Cardiac septum (tissue), 1 donor: ENCODE results near the gene PKD1L1. TPM values are rescaled to one million over a fixed set of nuclear protein-coding genes. Genes with fewer than 3 reads are reported as not detected.

Source experiments
- DNase-seq: peaks from one replicate; pipeline ENCODE4 v3.0.0-alpha.2; 2020; ENCODE audit warnings: low spot score
- intact Hi-C: fragments of 100-400 bp; cut with DNase I; formaldehyde crosslinking; loops from one replicate; pipeline ENCODE4 v1.14.0; 2022
- total RNA-seq: library from RNA; stranded (reverse); fragmentation: NEBNext Ultra II Directional; extraction: Animal tissue kit (Norgen Biotek cat#: 25700); gene quantifications from one replicate; pipeline ENCODE4 v1.2.1, GENCODE V29; 2021
- donor health status: DM: no; HTN: no; CAD: no.

Gene PKD1L1
- total RNA-seq, 1 donor from 2014 or later, result 2.5 TPM

GRCh38 chr7:47887016-47887640, 61.1 kb downstream of the PKD1L1 start:
- no peak for DNase-seq
- intact Hi-C loops, result no loop called here

- no peak for DNase-seq
- intact Hi-C loops, result no loop called here
These were observed 62.1 kb downstream of the PKD1L1 start for GRCh38 chr7:47885987-47886811.

- no peak for DNase-seq
- intact Hi-C loops, result no loop called here
These were observed 62.8 kb downstream of the PKD1L1 start for GRCh38 chr7:47885309-47885986.

GRCh38 chr7:47884675-47885074, 63.6 kb downstream of the PKD1L1 start:
- intact Hi-C loops, result no loop called here
- DNase-seq, result no peak

GRCh38 chr7:47882635-47883034, 65.6 kb downstream of the PKD1L1 start:
- intact Hi-C loops, result no loop called here
- DNase-seq, result no peak

- DNase-seq, result no peak
- intact Hi-C loops, result no loop called here
These were observed 67.0 kb downstream of the PKD1L1 start for GRCh38 chr7:47881256-47881655.

GRCh38 chr7:47878662-47879061, 69.6 kb downstream of the PKD1L1 start:
- intact Hi-C loops, result no loop called here
- DNase-seq, result no peak

- DNase-seq, result no peak
- intact Hi-C loops, result no loop called here
These were observed 70.9 kb downstream of the PKD1L1 start for GRCh38 chr7:47877336-47877735.

GRCh38 chr7:47875998-47876744, 72.1 kb downstream of the PKD1L1 start:
- intact Hi-C loops, result no loop called here
- DNase-seq, result no peak

- intact Hi-C loops, result no loop called here
- no peak for DNase-seq
These were observed 72.9 kb downstream of the PKD1L1 start for GRCh38 chr7:47875406-47875805.

GRCh38 chr7:47873762-47874161, 74.5 kb downstream of the PKD1L1 start:
- DNase-seq, result no peak
- intact Hi-C loops, result no loop called here

- intact Hi-C loops, result no loop called here
- no peak for DNase-seq
These were observed 81.0 kb downstream of the PKD1L1 start for GRCh38 chr7:47867286-47867685.

GRCh38 chr7:47866120-47866519, 82.1 kb downstream of the PKD1L1 start:
- DNase-seq, result no peak
- intact Hi-C loops, result no loop called here

- DNase-seq, result no peak
- intact Hi-C loops, result no loop called here
These were observed 95.7 kb downstream of the PKD1L1 start for GRCh38 chr7:47852330-47853245.

GRCh38 chr7:47847207-47847606, 101.1 kb downstream of the PKD1L1 start:
- intact Hi-C loops, result loop anchor here (5.0 kb wide), 1 partner anchor 95 kb away; no protein-coding TSS in a partner anchor

GRCh38 chr7:47846138-47846836, 102.0 kb downstream of the PKD1L1 start:
- intact Hi-C loops, result loop anchor here (5.0 kb wide), 1 partner anchor 96 kb away; no protein-coding TSS in a partner anchor
- no peak for DNase-seq

More at GRCh38 chr7:47847207-47847606, 101.1 kb downstream of the PKD1L1 start:
- no peak for DNase-seq

GRCh38 chr7:47844311-47844710, 104.0 kb downstream of the PKD1L1 start:
- DNase-seq, result no peak
- intact Hi-C loops, result no loop called here

GRCh38 chr7:47843291-47843690, 105.0 kb downstream of the PKD1L1 start:
- intact Hi-C loops, result no loop called here
- no peak for DNase-seq
